HepG2 (cell line): Measurements from ENCODE around the gene STARD13. TPM values are rescaled to one million over a fixed set of nuclear protein-coding genes. Genes with fewer than 3 reads are reported as not detected.

Experiments
- ATAC-seq: fragments of 200-7000 bp; cut with Tn5 transposase; 3 replicates; pipeline ENCODE4 v1.9.1; 2020; ENCODE audit warnings: mild to moderate bottlenecking, moderate library complexity
- BruUV-seq: library from RNA; stranded (reverse); fragments of 400-500 nt; replicated peaks from 2 replicates; lab custom pipeline; 2021; lab: Mats Ljungman, UMichigan
- CTCF ChIA-PET: fragments of 300-600 bp; formaldehyde crosslinking; extraction: SDS; loops from one replicate; lab custom pipeline; 2021; ENCODE audit warnings: low total read pairs, inconsistent platforms, low intra/inter-chr PET ratio; lab: Yijun Ruan, JAX
- POLR2A ChIA-PET: fragments of 350-600 bp; sonication (Branson Sonifier 250); formaldehyde crosslinking; loops from one replicate; lab custom pipeline; 2020; ENCODE audit warnings: antibody characterized with exemption, inconsistent platforms; lab: Yijun Ruan, JAX
- DNase-seq: peaks from one replicate; pipeline ENCODE4 v3.0.0-alpha.2; 2015; ENCODE audit warnings: low spot score
- FAIRE-seq: peaks from 3 replicates; lab custom pipeline; 2011; peaks lifted over from hg19 to GRCh38; lab: Jason Lieb, UNC
- H2AFZ ChIP-seq: one replicate; pipeline ENCODE4 v1.6.1; 2011; ENCODE audit warnings: low read length, inconsistent platforms
- H3K27ac ChIP-seq: fragments of 300-600 bp; 3 replicates; pipeline ENCODE4 v1.8.0; 2011; ENCODE audit warnings: mixed run types, mild to moderate bottlenecking, mixed read lengths, low read length, inconsistent platforms; ENCODE audit not compliant: insufficient read depth; ENCODE audit errors: extremely low read length
- H3K27me3 ChIP-seq, 2 experiments: fragments of 200-600 bp in 1 of 2; 2 replicates in 1 of 2; 3 replicates in 1 of 2; pipeline versions ENCODE4 v1.6.0 to v1.8.0; 2011; ENCODE audit warnings: low read length in 2 of 2, mild to moderate bottlenecking in 2 of 2, moderate library complexity in 2 of 2, inconsistent platforms in 1 of 2; ENCODE audit not compliant: insufficient read depth in 2 of 2, control insufficient read depth in 1 of 2
- H3K36me3 ChIP-seq, 2 experiments: fragments of 200-600 bp in 1 of 2; replicated peaks in 1 of 2; 2 replicates in 1 of 2; 3 replicates in 1 of 2; pipeline versions ENCODE4 v1.5.1 to v1.8.0; 2011; ENCODE audit warnings: low read length in 2 of 2, inconsistent platforms in 1 of 2; ENCODE audit not compliant: insufficient read depth in 2 of 2, control insufficient read depth in 1 of 2
- H3K4me1 ChIP-seq: 2 replicates; pipeline ENCODE4 v1.5.1; 2012; ENCODE audit warnings: low read length, inconsistent platforms; ENCODE audit not compliant: insufficient read depth
- H3K4me2 ChIP-seq: 2 replicates; pipeline ENCODE4 v1.6.0; 2011; ENCODE audit warnings: low read depth, low read length, inconsistent platforms
- H3K4me3 ChIP-seq, 3 experiments: fragments of 200-600 bp in 1 of 3; sonication (generic), shearing (Covaris generic) in 1 of 3; replicated peaks in 1 of 3; 2 replicates each; pipeline ENCODE4 v1.5.1; 2011 to 2016; ENCODE audit warnings: low read length in 3 of 3, inconsistent platforms in 2 of 3, low read depth in 2 of 3, mild to moderate bottlenecking in 2 of 3, control low read depth in 1 of 3, mixed read lengths in 1 of 3; ENCODE audit not compliant: insufficient read depth in 1 of 3
- H3K79me2 ChIP-seq: one replicate; pipeline ENCODE4 v1.6.1; 2011; ENCODE audit warnings: low read length, inconsistent platforms; ENCODE audit not compliant: insufficient read depth
- H3K9ac ChIP-seq: 2 replicates; pipeline ENCODE4 v1.6.0; 2011; ENCODE audit warnings: mild to moderate bottlenecking, low read depth, low read length, inconsistent platforms; ENCODE audit not compliant: insufficient read depth
- H3K9me3 ChIP-seq: 2 replicates; pipeline ENCODE4 v1.5.1; 2012; ENCODE audit warnings: mild to moderate bottlenecking, low read length
- H4K20me1 ChIP-seq: 2 replicates; pipeline ENCODE4 v1.6.0; 2011; ENCODE audit warnings: inconsistent platforms, mild to moderate bottlenecking, low read length, moderate library complexity; ENCODE audit not compliant: insufficient read depth
- CREM ChIP-seq, 2 experiments: sonication (generic) in 1 of 2; formaldehyde crosslinking in 1 of 2; IDR thresholded peaks; 2 replicates each; pipeline versions ENCODE4 v1.4.0 to v1.6.1; 2016 to 2020; ENCODE audit warnings: antibody characterized with exemption in 1 of 2, mild to moderate bottlenecking in 1 of 2, missing genetic modification reagents in 1 of 2
- HMG20A ChIP-seq: IDR thresholded peaks from 2 replicates; pipeline ENCODE4 v1.6.1; 2016; ENCODE audit warnings: borderline replicate concordance
- MAFF ChIP-seq: IDR thresholded peaks from 2 replicates; pipeline ENCODE4 v1.6.1; 2011; ENCODE audit warnings: low read depth, low read length, improper control_type of control experiment
- MED8 ChIP-seq: sonication (generic); formaldehyde crosslinking; IDR thresholded peaks from 2 replicates; pipeline ENCODE4 v1.8.1; 2023; ENCODE audit warnings: mild to moderate bottlenecking, missing genetic modification reagents; ENCODE audit not compliant: insufficient replicate concordance
- NCOA2 ChIP-seq: sonication (generic); formaldehyde crosslinking; IDR thresholded peaks from 2 replicates; pipeline ENCODE4 v1.8.0; 2022; ENCODE audit warnings: inconsistent platforms
- PCBP2 ChIP-seq: fragments of 200-400 bp; formaldehyde crosslinking; optimal IDR thresholded peaks from 2 replicates; pipeline ENCODE3; 2018; ENCODE audit warnings: low read length, low read depth; ENCODE audit not compliant: poor library complexity, severe bottlenecking
- ZBTB33 ChIP-seq: sonication (generic); formaldehyde crosslinking; IDR thresholded peaks from 2 replicates; pipeline ENCODE4 v1.4.0; 2020; ENCODE audit warnings: missing genetic modification reagents
- ZEB1 ChIP-seq: IDR thresholded peaks from 2 replicates; pipeline ENCODE4 v1.6.1; 2012; ENCODE audit warnings: mild to moderate bottlenecking, low read depth, inconsistent platforms; ENCODE audit not compliant: insufficient replicate concordance
- ZFP36L2 ChIP-seq: sonication (generic); formaldehyde crosslinking; IDR thresholded peaks from 2 replicates; pipeline ENCODE4 v1.4.0; 2020; ENCODE audit warnings: missing genetic modification reagents
- ZNF232 ChIP-seq: sonication (generic); formaldehyde crosslinking; IDR thresholded peaks from 2 replicates; pipeline ENCODE4 v1.4.0; 2020; ENCODE audit warnings: missing genetic modification reagents, borderline replicate concordance
- ZNF550 ChIP-seq: sonication (generic); formaldehyde crosslinking; IDR thresholded peaks from 2 replicates; pipeline ENCODE4 v1.4.0; 2020; ENCODE audit warnings: mild to moderate bottlenecking, missing genetic modification reagents, borderline replicate concordance
- ZNF781 ChIP-seq: sonication (generic); formaldehyde crosslinking; IDR thresholded peaks from 2 replicates; pipeline ENCODE4 v1.5.1; 2020; ENCODE audit warnings: borderline replicate concordance, mild to moderate bottlenecking, missing genetic modification reagents; ENCODE audit errors: not compliant biosample characterization
- WGBS: methylation state at CpG from one replicate; pipeline ENCODE4 v1.1.6; 2017; ENCODE audit warnings: low lambda C conversion rate; 5-methylcytosine and 5-hydroxymethylcytosine counted together
- in situ Hi-C: cut with HindIII; loops from 2 replicates; pipeline ENCODE4 v1.10.0; 2017; ENCODE audit warnings: low pct_unique_long_range_greater_than_20kb; ENCODE audit not compliant: extremely low pct_ligation_motif_present
- intact Hi-C: fragments of 100-400 bp; cut with micrococcal nuclease; formaldehyde crosslinking; loops from one replicate; pipeline ENCODE4 v1.10.0; 2022; ENCODE audit not compliant: unreplicated experiment
- polyA plus RNA-seq, 8 experiments: library from polyadenylated mRNA; depleted of rRNA in 3 of 8; stranded (reverse) in 7 of 8; unstranded in 1 of 8; fragments of >200 nt; fragmentation: Illumina TruSeq in 4 of 8; extraction: Trizol in 4 of 8; gene quantifications; 2 replicates each; pipeline versions ENCODE4 v1.2.1 to v1.2.3, GENCODE V29; 2011 to 2016; ENCODE audit warnings: low read depth in 4 of 8, missing spikeins in 1 of 8, mixed read lengths in 1 of 8; ENCODE audit not compliant: insufficient read depth in 1 of 8
- total RNA-seq, 5 experiments: library from RNA; depleted of rRNA; stranded (reverse); fragments of >200 nt; fragmentation: Illumina TruSeq; extraction: Trizol; gene quantifications; 2 replicates each; pipeline ENCODE4 v1.2.3, GENCODE V29; 2016; ENCODE audit warnings: low read depth in 1 of 5

The STARD13 gene
- total and polyA plus RNA-seq, 2 of the 13 experiments (the other 11 are each of a cell fraction or from before 2014, with no cell fraction given) = 12.8 to 14.3 TPM

- Histone ChIP-seq H3K4me1 (peaks cover 44% of the 10 kb centered on the region), H3K9me3 (no peaks in the 10 kb centered on the region), H4K20me1 (no peaks in the 10 kb centered on the region), H3K27me3 (no peaks in the 10 kb centered on the region)
- CTCF ChIA-PET = no interaction called here
- TF ChIP-seq PCBP2 = no peak
- no peak for TF ChIP-seq CREM (IDR thresholded peaks at IDR 0.05)
- TF ChIP-seq CREM (CRISPR knock-in tag; IDR thresholded peaks at IDR 0.05) = no peak
- TF ChIP-seq MED8 (CRISPR knock-in tag) = no peak
- no peak for TF ChIP-seq ZNF781 (CRISPR knock-in tag)
- no peak for TF ChIP-seq ZNF232
- TF ChIP-seq ZNF550 = no peak
- no peak for TF ChIP-seq NCOA2 (CRISPR knock-in tag)
- TF ChIP-seq, all 625 proteins: peak for 0
- H2AFZ ChIP-seq = no peak overlapping the region
- H3K36me3 ChIP-seq = peaks cover 1 to 13% of the 10 kb centered on the region in 2 experiments
- POLR2A ChIA-PET = no interaction called here
- WGBS = 97% methylated on average over 2 of the region's 2 CpGs
- no peaks in the 10 kb centered on the region for H3K79me2 ChIP-seq
- no peak overlapping the region for H3K9ac ChIP-seq
- FAIRE-seq (no peak), ATAC-seq (no peak), DNase-seq (no peak)
- intact Hi-C loops = no loop called here
- no peak overlapping the region for H3K27ac ChIP-seq
- in situ Hi-C loops = no loop called here
- H3K4me3 ChIP-seq = no peak overlapping the region
- no TSS peak for BruUV-seq
- no peak overlapping the region for H3K4me2 ChIP-seq
Observed at GRCh38 chr13:33172400-33172799, 113.2 kb downstream of the STARD13 start.

DNA sequence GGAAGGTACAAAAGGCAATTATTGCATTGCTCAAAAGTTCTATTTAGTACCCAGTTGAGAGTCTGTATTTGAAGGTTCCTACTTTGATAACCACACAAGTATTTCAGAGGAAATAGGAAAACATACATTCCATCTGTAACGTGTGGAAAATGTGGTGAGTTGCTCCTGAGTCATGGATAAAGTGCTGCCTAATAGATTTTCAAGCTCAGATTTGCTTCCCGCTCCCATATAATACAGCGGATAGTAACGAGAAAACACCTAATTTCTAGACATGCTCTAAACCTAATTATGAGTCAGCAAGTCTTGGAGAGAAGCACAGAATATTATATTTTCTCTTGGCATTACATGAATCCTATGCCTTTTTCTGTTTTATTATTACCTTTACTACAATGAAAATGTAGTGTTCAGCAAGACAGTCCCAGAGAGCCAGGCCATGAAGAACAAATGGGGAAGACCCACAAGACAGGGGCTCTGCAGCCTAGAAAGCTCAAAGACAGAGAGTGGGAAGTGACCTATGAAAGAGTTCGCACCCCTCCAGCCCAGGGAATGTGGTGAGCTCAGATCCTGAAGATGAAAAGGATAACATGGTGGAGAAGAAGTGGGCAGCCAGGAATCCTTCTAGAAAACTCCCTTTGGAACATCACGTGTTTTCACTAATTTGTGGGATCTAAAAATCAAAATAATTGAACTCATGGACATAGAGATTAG lies 116.1 kb downstream of the STARD13 start:
- no peak; the same call in 2 of the 3 replicates for ATAC-seq
- Histone ChIP-seq H3K9me3 (no peaks in the 10 kb centered on the region), H3K4me1 (peaks cover 65% of the 10 kb centered on the region), H2AFZ (no peak overlapping the region), H3K27me3 (no peaks in the 10 kb centered on the region), H3K4me3 (peak overlapping the region in 1 of 3 experiments; percentile 30; a peak in 1 of 6 replicates)
- in situ Hi-C loops = no loop called here
- POLR2A ChIA-PET = interaction anchor here (1.3 to 2.3 kb wide), 7 partner anchors 13 to 373 kb away, joined by 4 to 13 read pairs (median 8); no protein-coding TSS in a partner anchor
- TF ChIP-seq HMG20A (CRISPR knock-in tag) (0 out of 2 replicates have a peak, but pooled peaks have one; percentile 30), MAFF (peak; percentile 18; the same call in 1 of the 2 replicates), ZFP36L2 (CRISPR knock-in tag) (no peak), ZEB1 (no peak), ZBTB33 (CRISPR knock-in tag) (no peak)
- TF ChIP-seq, all 625 proteins: peak for 2
- no peak for FAIRE-seq
- Histone ChIP-seq H3K9ac (peak overlapping the region; percentile 43), H3K79me2 (no peaks in the 10 kb centered on the region), H3K4me2 (peak overlapping the region; percentile 63), H3K27ac (peak overlapping the region; percentile 85), H3K36me3 (peaks cover 3 to 20% of the 10 kb centered on the region in 2 experiments), H4K20me1 (no peaks in the 10 kb centered on the region)
- WGBS = 79% methylated on average over 6 of the region's 6 CpGs
- CTCF ChIA-PET = no interaction called here
- BruUV-seq = no TSS peak
- intact Hi-C loops = loop anchor here (2.0 to 5.0 kb wide), 2 partner anchors 25 to 42 kb away; no protein-coding TSS in a partner anchor
- DNase-seq = no peak
